NCI-H524 (cell line): Measurements from ENCODE around the gene GMDS.
A peak's percentile ranks its signal among the peaks of the same experiment; 100 is the strongest.

Experiments used
- DNase-seq, 2 experiments: peaks; one replicate each; lab custom pipeline; 2025; lab: John Stamatoyannopoulos, UW

Gene GMDS

DNA sequence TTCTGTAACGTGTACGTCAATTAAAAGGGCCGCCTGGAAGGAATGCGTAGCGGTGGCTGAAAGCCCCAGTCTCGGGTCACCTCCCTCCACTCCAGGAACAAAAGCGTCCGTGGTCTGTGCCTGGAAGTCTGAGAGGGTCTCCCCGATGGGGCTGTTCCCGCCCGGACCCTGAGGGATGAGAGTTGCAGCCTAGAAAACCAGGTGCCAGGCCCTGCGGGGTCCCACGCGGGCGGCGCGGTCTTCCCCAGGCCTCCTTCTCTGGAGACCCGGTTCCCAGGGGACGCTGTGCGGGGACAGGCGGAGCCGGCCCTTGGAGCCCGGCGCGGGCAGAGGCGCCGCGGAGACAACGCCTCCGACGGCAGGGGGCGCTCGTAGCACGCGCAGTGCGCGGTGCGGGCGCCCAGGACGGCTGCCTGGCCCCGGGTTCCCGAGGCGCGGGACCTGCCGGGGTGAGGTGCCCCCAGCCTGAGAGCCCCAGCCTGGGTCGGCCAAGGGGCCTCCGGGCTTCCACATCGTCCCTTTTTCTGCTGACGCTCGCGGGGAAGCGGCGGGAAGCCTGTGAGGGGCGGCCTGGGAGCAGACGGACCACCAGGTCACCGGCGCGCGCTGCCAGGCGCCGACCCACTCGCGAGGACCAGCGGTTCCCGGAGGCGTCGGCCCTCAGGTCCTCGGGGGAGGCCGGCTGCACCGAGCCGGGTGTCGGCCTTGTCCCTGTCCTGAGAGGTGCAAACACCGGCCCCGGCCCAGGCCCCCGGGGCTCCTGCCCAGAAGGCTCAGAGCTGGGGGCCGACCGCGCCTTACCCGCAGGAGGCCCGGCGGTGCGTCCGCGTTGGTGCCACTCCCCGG, 641.0 kb downstream of the GMDS start:
- peak; percentile 19 to 78 for DNase-seq

DNA sequence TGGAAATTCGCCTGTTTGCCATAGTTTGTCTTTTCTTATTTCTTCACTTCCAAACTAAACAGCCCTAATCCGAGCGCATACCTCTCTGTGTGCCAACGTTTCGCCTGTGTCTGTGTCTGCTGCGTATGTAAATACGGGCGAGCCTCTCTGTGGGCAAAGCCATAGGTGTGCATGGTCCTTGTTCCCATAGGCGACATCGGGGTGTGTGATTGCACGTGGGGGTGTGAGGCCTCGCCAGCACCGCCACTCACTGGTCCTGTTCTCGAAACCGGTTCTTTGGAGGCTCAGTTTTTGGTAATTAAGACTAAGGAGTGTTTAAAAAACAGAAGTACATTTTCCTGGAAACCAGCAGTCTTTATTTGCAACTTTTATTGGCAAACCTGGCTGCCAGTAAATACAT, 641.7 kb downstream of the GMDS start:
- no peak for DNase-seq

DNA sequence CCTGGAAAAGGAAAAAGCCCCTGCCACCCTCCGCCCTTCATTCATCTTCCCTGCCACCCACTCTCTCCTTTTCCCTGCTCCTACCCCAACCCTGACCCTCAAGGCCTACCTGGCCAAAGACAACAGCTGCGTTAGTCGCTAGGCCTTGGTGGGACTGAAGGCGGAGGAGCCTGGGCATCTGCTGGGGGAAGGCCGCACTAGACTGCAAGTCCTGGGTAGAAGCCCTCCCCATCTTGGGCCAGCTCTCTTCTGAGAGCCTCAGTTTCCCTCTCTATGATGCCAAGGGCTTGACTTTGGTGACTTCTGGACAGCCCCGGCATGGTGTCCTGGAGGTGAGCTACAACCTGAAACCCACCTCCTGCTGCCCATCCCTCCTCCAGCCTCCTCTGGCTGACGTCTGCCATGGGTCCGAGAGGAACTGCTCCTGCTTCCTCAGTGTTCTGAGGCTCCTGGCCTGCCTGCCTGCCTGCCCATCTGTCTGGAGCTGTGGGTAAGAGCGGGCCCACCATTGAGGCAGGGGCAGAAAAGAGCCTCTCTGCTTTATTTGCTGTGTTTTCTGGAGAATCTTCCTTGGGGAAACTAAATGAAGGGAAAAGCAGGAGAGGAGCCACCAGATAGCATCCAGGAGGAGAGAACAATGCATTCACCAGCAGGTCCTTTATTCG, 643.2 kb downstream of the GMDS start:
- no peak for DNase-seq

DNA sequence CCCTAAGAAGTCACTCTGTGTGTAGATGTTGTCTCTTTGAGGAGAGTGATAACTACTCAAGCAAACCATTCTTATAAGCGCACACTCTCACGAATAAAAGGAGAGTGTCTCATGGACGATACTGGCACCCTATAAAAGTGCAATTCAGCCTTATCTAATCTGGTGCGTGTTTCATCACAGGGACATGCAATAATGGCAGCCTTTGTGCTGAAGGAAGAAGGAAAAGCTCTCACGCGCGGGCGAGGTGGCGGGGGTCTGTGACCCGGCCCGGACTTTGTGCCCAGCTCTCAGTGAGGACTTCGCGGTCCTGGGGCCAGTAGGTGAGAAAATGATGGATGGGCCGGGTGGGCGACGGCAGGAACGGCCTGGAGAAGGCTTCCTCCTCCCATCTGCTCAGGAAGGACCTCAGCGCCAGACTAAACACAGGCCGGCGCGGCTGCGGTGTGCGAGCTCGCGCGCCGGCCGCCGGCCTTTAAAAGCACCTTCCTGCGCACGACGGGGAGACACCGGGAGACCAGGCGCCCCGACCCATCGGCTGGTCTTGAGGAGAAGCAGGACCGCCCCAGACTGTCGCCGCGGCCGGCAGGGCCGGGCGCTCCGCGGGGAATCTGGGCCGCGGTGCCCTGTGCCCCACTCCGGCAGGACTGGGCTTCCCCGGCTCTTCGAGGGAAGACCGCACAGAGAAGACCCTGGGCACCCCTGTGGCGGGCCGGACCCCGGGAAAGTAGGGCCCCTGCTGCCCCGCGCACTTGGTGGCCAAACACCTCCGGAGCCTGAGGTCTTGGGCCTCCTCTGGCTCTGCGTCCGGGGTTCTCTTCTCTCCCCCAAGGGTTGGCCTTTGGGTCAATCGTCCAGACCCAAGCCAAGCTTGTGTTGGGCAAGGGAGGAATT, 644.0 kb downstream of the GMDS start:
- DNase-seq: no peak

DNA sequence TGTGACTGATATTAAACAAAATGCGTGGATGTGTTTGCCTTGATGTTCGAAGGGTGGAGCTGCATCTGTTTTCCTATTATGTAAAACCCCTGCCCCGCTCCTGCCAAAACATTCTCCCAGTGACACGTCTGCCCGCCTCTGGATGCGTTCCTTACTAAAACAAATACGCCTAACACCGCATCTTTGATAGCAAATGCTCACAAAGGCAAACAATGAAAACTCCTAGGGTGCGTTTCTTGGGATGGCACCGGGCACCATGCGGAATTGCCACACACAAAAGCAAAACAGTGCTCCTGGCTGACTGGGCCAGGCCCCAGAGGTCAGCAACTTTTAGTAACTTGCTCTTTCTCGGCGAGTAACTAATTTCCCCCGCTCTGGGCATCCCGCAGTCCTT, 644.6 kb downstream of the GMDS start:
- no peak for DNase-seq

DNA sequence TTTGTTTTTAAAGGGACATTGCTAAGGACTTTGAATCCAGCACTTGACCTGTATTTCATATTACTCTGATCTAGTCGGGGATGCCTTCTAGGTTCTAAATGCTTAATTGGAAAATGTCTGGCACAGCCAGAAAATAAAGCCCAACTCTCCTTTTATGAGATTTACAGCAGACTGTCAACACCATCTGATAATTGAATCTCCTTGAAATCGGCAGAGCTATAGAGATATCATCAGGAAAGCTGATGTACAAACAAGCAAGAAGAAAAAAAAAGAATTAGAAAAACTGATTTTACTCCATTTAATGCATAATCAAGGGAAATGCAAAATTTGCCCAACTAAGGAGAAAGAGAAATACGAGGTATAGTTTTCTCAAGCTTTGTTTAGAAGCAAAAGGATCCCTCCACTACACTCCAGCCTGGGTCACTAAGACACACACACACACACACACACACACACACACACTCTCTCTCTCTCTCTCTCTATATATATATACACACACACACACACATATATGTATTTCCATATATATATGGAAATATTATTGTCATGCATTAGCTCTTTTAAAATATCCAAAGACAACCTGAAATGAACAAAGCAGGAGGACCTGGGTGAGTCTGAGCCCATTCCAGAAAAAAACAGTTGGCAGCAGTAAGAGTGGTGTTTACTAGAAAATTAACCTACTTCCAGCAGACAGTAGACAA, 645.2 kb downstream of the GMDS start:
- no peak for DNase-seq

DNA sequence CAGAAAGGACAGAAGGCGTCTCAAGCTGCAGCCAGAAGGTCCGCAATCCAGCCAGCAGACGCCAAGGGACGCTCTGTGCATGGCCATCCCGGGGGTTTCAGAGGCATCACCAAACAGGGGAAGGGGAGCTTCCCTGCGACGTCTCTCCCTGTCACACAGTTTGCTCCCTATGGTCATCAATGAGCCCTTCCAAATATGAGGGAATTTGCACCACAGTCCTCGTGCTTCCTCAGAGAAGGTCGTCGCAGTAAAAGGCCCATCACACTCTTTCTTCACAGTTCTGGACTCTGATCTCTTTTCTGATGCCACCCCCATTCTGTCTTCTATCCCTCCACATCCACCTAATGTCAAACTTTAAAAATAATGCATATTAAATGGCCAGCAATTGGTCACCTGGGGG, 645.9 kb downstream of the GMDS start:
- no peak for DNase-seq

DNA sequence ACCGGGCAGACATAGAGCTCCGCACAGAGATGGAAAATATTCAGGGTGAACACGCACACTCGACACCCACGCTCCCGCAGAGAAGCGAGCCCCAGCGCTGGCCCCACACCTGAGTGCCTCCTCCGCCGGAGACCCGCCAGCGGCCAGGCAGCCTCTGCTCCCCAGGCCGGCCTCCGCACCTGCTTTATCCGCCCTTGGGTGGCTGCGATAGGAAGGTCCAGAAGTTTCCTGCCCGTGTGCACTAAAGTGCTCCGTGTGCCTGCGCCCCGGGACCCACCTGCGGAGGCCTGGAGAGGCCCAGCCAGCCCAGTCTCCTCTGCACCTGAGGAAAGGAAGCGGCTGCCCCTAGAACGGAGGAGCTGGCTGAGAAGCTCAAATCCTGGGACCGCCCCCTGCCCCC, 646.5 kb downstream of the GMDS start:
- DNase-seq: no peak

DNA sequence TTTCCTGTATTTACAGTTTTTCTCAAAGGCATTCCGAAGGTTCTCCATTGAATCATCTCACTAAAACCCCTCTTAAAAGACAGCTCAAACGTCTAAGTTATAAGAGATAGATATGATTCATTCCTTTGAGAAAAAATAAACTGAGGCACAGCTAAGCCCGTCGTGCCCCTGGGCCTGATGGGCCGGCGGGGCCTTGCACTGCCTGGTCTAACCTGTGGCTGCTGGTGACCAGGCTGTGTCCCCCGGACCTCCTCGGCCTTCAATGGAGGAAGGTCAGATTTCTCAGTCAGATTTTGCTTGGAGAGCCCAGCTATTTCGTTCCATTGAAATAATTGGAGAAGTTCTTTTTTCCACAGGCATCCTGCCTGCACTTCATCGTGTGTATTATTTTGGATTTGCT, 647.0 kb downstream of the GMDS start:
- DNase-seq: no peak

DNA sequence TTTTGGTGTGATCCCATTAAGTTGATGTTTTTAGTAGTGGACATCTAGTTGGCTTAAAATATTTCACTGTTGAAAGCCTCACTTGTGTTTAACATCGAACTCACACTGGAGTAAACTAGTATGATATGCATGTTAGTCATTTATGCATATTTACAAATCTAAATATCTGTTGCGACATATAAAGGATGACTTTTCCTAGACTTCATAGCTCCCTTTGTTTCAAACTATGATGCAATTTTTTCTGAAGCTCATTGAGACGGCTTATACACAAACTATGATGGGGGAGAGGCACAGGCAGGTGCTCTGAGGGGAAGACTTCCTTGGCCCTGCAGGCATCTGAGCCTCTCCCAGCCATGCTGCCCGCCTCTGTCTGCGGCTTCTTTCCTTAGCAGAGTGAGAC, 647.5 kb downstream of the GMDS start:
- no peak for DNase-seq

DNA sequence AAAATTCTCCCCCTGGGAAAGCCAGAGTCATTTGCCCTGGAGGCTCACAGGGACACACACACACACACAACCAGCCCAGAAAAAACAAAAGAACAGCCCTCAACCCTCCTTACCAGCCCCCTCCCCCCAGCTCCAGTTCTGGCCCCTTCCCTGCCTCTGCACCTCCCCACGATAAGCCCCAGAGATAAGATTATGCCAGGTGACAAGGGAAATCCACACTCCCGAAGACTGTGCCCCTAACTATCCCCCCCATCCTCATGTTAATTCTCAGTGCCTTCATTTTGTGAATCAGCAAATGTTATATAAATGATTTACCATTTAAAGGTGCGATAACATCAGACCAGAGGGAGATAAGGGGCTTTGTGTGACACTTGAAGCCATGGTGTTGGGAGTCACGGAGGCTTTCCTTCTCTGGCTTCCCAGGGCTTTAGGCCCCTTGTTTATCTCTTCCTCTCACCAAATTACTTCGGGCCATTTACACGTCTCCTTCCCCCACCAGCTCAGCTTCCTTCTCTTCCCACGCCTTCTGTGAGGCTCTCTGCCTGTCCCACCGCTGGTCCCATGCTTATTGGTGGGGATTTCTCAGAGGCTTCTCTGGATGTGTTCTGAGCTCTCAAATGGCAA, 648.2 kb downstream of the GMDS start:
- no peak for DNase-seq

DNA sequence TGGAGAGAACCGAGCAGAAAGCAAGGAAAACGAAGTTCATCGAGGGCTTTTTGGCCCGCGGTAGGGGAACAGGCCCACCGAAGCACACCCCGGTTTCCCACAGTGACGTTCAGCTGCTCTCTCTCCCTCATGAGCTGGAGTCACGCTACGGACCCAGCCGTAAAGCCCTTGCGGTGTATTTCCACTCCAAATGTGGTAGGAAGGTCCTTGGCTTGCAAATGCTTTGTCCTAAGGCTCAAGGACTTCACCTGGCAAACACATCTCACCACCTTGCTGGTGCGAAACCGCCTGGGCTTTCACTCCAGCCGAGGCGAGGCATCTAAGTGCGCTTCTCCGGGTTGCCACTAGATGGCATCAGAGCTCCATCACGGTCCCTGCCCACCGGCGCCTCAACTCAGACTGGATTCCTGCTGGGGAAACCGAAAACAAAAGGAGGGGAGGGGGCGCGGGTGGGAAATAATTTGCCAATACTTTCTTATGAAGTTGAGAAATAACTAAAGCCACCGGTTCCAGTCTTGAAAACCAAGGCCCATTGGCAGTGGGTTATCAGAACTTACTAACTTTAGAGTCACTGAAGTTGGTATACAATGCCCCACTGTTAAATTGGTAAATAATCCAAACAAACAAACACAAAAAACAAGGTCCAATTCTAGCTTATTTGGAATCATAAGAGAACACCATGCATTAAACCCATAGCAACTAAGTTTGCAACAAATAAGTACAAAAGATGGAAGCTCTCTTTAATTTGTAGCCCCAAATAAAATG, 649.1 kb downstream of the GMDS start:
- DNase-seq: peak in 1 of 2 experiments; percentile 49

DNA sequence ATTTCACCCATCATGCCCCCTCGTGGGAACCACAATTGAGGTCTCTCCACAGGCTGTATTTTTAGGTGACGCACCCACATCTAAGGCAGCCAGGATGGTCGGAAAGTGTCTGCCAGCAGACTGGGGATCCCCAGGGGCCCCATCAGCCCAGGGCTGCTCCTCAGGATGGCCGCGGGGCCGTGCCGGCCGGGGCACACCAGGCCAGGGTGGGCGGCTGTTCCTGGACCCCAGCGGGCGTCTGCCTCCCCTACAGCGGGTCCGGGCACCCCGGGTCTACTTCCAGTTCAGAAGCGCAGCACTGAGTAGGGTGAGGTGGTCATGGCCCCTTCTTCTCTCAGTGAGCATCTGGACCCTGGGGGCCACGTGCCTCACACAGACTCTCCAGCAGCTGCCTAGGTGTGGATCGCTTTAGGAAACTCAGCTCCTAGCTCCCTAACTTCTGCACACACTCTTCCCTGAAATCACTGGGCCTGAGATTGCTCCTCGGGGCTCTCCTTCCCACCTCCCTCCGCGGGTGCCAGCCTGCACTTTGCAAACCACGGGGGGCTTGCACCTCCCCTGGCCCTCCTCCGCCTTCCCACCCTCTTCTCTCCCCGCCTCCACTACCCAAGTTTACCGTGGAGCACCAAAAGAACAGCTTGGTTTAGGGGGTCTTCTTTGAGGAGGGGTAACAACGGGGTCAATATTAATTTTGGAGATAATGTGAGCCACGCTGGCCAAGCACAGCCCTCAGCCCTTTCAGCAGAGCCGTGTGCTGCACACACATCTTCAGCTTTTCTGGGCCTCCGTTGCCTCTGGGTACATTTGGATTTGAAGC, 649.9 kb downstream of the GMDS start:
- peak in 1 of 2 experiments; percentile 51 for DNase-seq

DNA sequence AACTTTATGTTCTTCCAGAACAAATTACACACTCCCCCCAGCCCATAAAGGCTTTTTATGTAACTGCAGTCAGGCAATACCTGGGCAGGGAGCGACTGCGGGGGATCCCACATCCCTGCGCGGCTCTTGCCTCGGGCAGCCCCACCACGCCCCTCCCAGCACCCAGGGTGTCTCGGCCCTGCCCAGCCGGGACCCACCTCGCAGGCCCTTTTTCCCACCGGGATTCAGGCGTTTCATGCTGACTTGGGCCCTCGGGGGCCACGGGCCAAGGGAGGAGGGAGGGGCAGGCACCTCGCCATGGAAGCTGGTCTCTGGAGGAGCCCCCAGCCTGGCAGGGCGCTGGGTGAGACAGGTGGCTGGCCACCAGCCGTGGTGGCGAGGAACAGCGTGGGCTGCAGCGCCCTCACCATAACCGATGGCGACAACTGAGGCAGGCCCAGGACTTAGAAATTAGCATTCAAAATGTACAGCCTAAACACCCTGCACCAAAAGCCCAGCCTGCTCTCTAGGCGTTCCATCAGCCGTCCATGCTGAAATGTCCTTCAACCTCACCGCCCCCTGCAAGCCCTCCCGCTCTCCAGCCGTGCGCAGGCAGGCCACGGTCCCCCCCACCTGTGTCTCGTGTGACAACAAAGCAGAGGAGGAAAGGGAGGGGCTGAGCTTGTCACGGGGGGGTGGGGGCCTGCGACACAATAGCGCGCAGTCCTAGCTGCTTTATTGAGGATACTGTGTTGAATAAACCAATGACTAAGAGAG, 650.8 kb downstream of the GMDS start:
- peak in 1 of 2 experiments; percentile 31 for DNase-seq

DNA sequence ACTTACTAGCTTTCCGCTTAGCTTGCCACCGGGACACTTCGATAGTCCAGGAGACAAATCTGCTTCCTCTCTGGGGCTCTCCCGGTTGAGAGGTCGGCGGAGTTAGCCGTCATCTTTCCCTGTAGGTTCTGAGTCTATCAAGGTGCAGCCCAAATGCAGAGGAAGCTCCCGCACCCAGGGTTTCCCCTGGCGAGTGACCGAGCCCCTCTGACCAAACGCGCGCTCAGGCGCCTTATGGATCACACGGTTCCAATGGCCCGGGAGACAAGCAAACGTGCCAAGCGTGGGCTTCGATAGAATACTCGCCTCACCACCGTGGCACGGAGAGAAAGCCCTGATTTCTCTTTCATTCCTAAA, 651.5 kb downstream of the GMDS start:
- no peak for DNase-seq

DNA sequence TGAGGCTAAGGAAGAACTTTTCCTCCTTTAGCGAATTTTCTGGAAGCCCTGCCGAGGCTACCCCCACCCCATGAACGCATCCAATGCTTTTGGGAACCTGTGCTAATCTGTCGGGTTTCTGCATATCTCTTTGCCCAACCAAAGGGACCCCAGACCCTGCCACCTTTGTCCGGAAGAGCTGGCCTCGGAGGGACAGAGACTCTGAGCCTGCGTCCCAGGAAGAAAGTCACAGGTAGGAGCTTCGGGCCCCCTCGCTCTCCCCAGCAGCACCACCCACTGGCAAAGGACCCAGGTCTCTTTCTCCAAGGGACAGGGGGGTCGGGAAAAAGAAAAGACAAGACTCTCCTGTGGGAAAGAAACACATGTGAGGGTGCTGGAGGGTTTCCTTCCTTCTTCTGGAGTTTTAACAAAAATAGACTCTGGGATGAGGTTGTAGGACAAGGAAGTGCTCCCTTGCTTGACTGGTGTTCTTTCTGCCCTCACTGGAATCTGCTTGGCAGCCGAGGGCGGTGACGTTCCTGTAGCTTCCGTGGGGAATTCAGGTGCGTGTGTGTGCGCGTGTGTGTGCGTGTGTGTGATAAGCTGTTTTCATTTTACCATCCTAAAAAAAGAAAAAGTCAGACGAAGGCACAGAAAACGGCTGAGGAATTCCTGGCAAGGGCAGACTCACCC, 652.0 kb downstream of the GMDS start:
- DNase-seq: no peak

DNA sequence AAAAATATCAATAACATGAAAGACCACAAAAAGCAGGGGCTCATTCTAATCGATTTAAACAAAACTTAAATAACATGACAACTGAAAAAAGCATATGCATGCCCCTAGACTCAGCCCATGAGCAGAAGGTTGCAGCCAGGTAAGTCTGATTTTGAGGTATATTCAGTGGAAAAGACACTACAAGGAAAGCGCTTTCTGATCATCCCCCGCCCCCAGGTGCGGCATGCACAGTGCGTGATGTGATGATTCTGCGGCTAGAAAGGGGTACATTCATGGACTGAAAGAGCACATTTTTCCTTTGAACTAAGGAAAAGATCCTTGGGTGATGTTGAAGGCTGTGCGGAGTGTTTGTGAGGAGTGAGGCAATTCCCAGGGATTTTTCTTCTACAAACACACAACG, 652.6 kb downstream of the GMDS start:
- DNase-seq: no peak

DNA sequence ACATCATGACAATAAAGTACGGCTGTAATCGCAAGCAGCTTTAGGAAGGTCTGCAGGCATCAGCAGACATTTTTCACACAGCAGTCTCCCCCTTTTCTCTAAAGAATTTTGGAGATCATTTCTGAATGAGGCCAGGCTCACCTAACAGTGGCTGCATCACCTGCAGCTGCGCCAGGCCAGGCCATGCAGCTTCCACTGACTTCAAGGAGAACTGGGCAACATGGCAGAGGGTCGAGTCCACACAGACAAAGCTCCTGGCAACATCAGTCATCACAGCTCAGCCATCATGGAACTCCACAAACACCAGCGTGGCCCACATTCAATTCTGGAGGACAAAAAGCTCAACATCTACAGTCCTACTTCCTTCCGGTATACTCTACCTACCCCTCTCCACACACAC, 653.5 kb downstream of the GMDS start:
- no peak for DNase-seq

DNA sequence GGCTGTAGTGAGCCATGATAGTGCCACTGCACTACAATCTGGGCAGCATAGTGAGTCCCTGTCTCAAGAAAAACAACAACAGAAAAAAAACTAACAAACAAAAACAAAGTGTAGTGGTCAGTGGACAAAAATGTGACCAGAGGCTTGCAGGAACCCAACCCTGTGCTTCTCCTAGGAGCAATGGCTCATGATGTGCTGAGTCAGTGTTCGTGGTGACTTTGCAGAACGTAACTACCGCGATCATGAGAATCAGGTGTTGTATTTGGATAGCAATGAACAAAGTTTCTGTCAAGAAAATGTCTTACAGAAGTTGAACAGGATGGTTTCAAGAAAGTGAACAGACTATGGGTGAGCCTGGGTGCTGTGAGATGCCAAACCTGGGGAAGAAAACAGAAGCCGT, 654.2 kb downstream of the GMDS start:
- no peak for DNase-seq
